GM18861 (cell line): ENCODE data around the gene SLCO3A1.

ENCODE experiments used
- ATAC-seq: cut with Tn5 transposase; IDR thresholded peaks from one replicate; pipeline ENCODE4 v1.9.1; 2021; ENCODE audit not compliant: unreplicated experiment

Gene SLCO3A1

DNA sequence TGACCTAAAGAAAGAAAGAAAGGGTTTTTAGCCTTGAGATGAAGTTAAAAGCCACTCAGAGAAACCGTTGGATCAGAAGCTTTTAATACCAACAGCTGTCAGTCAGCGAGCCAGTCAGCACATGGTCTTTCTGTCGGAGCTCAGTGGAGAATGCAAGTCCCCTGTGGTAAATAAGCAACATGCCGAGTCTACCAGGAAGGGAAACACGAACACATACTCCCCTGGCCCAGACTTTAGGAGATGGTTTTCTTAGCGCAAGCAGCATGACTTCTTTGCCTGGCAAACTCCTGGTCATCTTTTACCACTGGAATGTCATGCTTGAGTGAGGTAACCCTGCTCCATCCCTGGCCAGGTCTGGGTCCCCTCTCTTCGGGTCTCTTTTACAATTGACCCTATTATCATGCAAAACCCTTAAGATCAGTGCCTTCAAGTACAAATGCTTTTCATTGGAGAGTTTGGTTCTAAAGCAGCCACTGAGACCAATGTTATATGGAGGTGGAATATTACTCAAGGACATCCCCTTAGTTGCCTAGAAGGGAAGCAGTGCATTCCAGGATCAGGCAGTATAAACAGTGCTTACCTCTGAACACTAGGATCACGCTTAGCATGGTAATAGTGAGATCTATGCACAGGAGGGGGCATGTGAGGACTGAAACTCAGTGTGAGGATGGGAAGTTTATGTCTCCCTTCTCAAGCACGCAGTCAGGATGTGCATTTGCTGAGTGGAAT is 28.2 kb downstream of the SLCO3A1 start:
- ATAC-seq, result no peak

DNA sequence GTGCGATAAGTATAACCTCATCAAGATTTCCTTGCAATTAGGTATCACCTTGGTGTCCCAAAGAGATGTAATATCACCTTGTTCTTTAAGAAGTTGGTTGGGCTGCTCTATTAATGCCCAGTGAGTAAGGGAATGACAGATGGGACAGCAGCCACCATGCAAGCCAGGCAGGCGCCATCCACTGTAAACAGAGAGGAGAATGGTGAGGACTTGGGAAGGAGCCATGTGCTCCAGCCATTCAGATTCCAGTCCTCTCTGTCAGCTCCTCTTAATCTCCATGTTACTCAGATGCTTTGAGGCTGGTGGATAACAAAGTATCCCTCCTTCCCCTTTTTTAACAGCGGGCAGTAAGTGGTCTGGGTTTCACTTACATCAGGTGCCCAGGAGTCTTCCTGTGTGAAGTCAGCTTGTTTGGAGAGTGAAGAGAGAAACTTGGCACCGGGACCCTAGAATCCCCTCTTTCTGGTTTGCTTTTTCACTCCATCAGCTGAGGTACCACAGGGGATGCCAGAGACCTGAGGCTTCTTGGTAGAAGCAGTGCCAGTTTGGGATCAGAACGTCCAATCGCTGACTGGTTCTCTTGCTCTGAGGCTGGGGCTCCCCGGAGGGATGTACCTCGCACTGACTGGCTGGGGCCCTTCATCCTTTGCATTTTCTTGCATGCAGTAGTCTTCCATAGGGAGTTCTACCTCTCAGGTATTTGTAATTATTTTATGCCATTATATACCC is 29.5 kb downstream of the SLCO3A1 start:
- ATAC-seq, result no peak

DNA sequence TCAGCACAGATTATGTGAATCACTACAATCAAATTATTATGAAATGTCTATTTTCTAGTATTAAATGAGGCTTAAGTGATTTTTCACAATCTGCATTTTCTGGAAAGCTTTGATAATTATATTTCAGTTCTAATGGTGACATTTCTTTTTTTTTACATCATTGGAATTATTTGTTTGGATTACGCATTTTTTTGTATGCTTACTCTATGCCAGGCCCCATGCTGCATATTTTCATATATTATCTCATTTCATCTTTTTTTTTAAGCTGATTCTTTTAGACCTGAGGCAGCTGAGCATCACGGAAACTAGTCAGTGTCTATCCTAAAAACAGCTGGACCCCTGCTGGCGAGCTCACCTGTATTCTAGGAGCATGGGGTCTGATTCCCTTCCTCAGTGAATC is 31.1 kb downstream of the SLCO3A1 start:
- no peak for ATAC-seq

DNA sequence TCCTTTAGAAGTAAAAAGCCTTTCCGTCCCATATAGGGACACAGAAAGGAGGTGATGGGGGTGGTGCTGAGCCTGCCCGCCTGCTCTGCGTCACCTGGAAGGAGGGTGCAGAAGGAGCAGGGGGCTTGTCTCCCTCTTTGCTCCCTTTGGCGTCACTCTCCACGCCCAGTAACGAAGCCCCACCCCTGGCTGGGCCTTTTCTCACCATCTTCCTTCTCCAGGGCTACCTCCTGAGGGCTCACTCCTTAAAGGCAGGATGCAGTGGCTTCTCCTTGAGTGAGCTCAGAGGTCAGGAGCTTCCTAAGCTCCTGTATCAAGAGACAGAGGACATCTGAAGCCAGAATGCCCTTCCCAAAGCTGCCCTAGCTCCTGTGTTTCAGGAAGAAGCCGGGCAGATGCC is 31.5 kb downstream of the SLCO3A1 start:
- ATAC-seq, result no peak

DNA sequence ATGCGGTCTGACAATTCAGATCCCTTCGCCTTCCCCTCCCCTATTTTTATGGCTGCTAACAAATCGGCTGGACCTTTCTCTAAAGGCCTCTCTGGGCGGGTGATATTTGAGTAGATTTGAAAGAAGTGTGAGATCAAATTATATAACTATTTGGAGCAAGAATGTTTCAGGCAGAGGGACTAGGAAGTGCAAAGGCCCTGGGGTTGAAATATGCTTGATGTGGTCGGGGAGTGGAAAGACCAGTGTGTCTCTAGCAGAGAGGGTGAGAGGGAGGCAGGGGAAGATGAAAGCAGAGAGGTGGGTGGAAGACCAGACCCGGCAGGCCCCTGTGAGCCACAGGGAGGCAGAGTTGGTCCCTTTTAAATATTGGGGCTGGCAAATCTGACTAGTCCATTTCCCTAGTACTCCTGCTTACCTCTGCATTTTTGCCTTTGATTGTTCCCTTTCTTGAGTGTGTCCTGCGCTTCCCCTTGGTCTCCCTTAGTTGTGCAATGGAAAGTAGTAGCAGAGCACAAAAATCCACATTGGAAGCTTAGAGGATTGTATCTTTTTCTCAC is 32.3 kb downstream of the SLCO3A1 start:
- no peak for ATAC-seq

DNA sequence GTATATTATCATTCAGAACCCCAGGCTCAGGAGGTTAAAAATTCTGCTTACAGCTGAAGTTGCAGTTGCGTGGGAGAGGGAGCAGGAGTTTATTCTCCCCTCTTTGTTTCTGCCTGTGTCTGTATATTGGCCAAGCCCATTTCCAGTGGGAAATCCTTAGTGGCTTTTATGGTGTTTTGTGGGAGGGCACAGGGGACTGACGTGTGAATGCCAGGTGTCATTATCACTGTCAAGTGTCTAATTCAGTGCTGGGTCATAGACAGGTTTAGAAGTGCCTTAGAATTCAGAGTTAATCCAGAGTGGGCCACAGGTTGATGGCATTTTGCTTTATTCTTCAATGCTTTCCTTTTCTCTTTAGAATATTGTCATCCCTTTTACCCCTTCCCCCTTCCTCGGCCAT is 33.4 kb downstream of the SLCO3A1 start:
- ATAC-seq, result no peak

DNA sequence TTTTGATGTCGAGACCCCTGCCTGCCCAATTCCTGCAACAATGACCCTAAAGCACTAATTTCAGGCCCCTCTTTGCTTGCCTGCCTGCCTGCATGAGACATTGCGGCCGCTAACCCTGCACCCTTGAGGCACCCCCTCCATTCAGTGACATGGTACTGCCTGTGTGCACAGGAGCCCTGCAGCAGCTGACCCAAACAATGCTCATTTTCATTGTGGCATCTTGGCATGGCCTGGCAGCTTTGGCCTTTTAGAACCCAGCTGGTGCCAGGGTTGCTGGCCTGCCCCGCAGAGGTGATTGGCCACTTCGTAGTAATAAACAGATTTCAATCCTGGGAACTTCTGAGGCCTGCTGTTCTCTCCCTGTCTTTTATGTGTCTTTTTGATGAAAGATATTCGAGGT is 33.8 kb downstream of the SLCO3A1 start:
- ATAC-seq, result no peak

DNA sequence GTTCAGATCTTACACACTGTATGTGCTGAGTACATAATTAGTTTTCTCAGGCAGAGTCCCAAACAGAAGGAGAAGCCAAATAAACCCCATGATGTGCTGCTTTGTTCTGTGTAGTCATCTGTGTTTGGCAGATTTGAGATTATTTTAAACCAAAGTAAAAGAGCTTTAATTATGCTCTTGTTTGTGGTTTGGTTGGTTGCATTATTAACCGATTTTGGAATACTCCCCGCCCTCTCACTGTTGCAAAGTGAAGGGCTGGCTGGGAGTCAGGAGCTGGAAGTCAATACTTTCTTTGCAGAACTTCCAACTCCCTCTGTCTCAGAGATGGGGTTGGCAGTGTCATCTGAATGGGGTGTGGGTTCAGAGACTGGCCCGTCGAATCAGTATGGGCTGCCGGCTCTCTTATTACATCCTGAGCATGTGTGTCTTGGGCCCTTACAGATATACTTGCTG is 34.4 kb downstream of the SLCO3A1 start:
- no peak for ATAC-seq

DNA sequence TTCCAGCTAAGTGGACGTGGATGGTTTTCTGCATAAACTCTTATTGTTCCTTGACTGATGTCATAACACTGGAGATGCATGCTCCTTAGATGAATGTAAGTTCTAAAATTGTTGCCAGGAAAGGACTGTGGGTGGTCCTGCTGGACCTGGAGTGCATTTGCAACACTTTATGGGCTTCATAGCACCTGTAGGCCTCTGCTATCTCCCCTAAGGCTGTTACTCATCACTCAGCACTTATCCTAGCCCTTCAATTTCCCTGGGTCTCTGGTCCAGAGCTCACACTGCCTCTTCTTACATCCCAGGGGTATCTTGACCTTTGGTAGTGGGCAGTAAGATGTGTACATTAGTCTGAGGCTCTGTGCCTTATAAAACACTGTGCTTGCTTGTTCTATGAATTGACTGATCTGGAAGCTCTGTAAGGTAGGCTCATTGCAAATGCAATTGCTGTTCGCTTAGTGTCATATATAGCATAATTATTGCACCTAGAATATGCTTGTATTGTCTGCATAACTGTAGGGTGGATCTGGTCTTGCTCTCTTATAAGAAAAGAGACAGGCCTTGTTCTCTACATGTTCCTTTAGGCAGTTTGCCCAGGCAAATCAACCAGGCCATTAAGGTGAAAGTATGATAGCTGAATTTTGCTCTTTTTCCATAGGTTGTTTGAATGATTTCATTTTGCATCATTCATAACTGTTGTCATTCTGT is 35.8 kb downstream of the SLCO3A1 start:
- no peak for ATAC-seq

DNA sequence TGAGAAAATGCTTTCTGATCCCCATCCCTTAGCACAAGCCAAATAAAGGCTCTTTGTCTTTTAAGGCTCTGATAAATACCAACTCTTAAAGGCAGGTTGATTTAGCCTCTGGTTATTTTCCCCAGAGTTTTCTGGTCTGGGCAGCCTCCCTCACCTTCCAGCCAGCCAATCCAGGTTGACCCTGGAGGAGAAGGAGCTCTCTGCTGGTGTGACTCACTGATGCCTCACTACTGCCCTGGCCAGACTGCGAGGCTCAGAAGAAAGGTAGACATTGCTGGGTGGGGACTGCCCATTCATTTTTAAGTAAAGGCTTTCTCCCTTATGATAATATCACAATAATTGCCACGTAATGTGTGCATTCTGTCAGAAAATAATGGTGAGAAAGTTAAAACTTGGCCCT is 37.1 kb downstream of the SLCO3A1 start:
- no peak for ATAC-seq

DNA sequence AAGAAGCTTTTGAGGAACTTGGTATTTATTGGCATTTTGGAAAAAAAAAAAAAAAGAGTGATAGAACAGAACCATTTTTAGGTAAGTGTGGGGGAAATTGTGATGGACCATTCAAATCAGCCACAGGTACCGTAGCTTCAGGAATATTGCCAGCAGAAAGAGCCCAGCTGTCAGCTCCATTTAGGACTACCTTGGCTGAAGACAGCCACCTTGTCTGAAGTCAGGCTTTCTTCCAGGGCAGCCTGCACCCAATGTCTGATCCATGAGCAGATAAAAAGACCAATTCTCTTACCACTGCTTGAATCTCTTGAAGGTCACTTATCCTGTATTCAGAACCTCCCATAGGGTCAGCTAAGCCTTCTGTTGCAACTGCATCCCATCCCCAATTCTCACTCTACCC is 37.6 kb downstream of the SLCO3A1 start:
- no peak for ATAC-seq

DNA sequence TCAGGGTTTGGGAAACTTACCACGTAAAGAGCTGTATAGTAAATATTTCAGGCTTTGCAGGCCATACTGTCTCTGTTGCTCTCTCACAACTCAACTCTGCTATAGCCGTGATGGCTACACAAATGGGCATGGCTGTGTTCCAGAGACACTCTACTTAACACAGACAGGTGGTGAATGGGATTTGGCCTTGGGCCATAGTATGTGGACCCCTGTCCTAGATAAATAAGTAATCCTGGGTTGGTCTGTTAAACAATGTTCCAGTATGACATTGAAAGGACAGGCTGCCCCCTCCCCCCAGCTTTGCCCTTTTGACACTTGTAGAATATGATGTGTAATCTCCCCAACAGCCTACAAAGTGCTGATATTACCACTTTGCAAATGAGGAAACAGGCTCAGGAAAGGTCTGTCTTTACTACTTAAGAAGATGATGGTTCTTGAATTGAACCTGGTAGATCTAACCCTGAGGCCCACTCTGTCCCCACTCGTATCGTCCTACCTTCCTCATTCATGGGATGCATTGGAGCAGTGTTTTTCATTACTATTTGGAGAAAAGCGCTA is 38.4 kb downstream of the SLCO3A1 start:
- no peak for ATAC-seq

DNA sequence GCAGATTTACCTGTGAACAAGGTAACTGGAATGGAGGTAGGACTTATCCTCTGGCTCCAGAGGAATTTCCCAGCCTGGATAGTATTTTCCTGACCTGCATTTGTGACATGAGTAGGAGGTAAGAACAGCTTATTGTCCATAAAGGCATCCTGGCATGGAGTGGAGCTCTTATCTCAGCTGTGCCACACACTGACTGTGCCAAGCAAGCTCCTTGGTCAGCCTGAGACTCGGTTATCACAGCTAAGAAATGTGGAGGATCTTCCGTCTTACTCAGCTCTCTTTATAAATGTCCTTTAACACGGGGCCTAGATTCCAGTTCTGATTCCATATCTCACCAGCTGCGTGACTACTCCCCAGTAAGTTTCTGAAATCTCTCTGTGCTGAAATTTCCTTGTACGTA is 38.9 kb downstream of the SLCO3A1 start:
- ATAC-seq, result no peak

DNA sequence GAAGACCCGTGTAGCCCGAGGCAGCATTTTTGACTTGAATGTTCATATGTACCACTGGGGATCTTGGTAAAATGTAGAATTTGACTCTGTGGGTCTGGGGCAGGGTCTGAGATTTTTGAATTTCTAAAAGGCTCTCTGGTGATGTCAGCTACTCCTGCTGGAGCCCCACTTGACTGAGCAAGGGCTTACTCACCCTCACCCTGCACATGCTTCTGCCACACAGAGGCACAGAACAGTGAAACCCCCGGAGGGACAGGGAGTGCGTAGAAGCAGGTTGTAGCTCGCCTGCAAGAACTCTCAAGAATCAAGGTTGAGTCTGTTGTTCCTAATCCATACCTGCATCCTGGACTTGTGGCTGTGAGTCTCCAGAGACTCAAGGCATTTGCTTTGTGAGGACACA is 41.1 kb downstream of the SLCO3A1 start:
- no peak for ATAC-seq

DNA sequence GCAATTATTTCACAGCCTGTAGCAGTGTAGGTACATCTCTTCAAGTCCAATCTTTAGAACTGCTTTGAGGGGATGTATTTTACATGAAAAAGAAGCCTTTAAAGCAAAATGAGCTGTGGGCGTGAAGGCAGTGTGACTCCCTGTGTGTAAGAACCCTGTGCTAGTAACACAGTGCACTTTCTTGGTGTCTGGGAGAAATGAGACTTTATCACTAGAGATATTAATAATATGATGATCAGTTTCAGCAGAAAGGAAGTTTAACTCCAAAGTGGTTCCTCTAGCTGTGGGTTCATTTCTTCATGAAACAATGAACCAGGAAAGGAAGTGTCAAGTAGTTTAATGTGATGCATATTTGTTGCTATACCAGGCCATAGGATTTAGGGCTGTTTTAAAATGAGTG is 41.5 kb downstream of the SLCO3A1 start:
- no peak for ATAC-seq

DNA sequence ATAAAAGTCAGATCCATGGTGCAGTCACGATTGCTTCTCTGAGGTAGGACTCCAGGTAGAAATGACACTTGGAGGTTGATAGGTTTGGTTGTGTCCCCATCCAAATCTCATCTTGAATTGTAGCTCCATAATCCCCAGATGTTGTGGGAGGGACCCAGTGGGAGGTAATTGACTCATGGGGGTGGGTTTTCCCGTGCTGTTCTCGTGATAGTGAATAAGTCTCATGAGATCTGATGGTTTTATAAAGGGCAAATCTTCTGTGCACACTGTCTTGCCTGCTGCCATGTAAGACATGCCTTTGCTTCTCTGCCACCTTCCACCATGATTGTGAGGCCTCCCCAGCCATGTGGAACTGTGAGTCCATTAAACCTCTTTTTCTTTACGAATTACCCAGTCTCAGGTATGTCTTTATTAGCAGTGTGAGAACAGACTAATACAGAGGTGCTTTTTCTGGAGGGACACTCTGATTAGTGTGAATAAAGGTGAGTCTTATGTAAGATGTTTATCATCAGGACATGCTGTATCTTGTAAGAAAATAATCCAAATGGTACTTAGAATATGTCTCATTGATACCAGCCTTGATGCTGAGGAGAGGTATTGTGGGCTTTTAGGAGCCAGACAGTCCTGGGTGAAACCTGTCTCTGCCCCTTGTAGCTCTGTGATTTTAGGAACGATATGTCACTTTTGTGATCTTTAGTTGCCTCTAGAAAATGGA is 43.0 kb downstream of the SLCO3A1 start:
- no peak for ATAC-seq

DNA sequence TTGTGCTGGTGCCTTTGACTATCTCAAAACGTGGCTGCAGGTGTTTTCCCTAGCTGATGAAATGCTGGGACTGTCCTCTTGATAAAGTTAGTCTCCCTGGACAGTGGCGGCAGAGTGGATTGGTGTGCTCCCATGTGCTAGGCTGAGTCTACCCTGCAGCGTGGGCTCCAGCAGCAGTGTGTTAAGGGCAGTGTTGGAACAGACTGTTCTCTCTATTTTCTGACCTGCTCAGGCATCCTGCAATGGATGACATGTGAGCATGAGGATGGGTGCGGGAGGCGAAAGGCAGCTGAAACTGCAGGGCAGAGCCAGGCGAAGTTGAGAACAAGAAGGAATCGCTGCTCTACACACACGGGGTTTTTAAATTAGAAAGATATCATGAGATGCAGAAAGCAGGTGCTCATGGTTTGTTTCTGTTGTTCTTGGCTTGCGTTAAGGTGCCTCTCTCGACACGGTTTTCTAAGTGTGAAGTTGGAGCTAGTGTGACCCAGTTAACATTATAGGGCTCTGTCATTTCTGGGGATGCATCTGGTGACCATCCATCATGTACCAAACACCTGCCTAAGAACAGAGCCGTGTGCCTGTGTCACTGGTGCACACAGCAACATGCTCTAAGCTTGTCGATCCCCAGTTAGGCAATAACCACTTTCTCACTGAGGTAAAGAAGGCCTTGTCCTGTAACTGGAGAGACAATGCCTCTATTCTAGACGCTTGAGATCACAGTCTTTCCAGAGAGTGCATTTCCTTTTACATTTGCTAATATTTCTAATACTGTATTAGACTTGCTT is 44.3 kb downstream of the SLCO3A1 start:
- no peak for ATAC-seq

DNA sequence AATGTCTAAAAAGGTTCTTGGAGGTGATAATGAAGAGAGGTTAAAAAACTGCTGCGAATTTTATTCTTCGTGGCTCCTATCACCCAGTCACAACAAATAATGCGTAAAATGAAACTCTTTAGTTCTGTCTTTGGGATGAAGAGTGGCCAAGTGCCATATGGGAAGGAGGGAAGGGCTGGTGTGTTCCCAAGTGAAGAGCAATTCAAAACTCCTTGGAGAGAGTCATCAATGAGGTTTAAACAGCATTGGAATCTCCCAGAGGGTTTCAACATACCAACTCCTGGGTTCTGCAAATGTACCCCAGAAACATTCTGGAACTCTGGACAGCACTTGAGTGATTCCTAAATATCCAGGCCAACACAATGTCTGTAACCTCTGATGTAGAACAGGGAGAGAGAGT is 45.3 kb downstream of the SLCO3A1 start:
- ATAC-seq, result no peak

DNA sequence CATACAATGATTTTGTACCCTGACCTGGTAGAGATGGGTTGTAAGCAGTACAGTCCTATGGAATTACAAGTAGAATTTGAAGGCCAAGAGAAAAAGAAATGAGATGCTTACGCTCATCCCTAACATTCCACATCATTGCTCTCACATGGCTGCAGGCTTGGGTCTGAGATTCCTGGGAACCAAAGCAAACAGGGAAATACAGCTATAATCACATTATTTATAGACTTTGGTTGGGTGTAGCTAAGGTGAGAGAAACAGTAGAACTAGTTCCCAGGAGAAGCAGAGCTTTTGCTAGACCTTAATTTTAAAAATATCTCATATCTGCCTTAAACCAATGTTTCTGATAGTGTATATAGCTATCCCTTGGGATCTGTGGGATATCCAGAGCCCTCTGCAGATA is 51.4 kb downstream of the SLCO3A1 start:
- no peak for ATAC-seq

DNA sequence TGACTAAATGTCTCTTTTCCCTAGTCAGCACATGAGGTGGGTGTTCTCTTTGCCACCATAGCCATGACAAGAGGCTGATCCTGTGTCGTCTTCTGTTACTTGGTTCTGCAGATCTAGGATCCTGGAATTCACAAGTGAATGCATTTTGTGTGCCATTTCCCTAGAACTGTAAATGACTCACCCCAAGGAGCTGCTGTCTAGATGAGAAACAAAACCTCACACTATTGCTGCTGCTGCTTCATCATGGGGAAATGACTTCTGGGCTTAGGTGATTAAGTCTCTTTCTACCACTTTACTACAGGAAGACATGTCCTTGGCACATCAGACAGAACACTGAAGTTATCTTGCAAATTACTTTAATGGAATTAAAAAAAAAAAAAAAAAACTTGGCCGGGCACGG is 54.9 kb downstream of the SLCO3A1 start:
- ATAC-seq, result no peak
